HepG2 (cell line): ENCODE results near the gene RAI14. TPM values are rescaled to one million over a fixed set of nuclear protein-coding genes. Genes with fewer than 3 reads are reported as not detected.

ENCODE experiments used
- ATAC-seq: fragments of 200-7000 bp; cut with Tn5 transposase; 3 replicates; pipeline ENCODE4 v1.9.1; 2020; ENCODE audit warnings: mild to moderate bottlenecking, moderate library complexity
- BruUV-seq: library from RNA; stranded (reverse); fragments of 400-500 nt; replicated peaks from 2 replicates; lab custom pipeline; 2021; lab: Mats Ljungman, UMichigan
- CTCF ChIA-PET: fragments of 300-600 bp; formaldehyde crosslinking; extraction: SDS; loops from one replicate; lab custom pipeline; 2021; ENCODE audit warnings: low total read pairs, inconsistent platforms, low intra/inter-chr PET ratio; lab: Yijun Ruan, JAX
- POLR2A ChIA-PET: fragments of 350-600 bp; sonication (Branson Sonifier 250); formaldehyde crosslinking; loops from one replicate; lab custom pipeline; 2020; ENCODE audit warnings: antibody characterized with exemption, inconsistent platforms; lab: Yijun Ruan, JAX
- DNase-seq: peaks from one replicate; pipeline ENCODE4 v3.0.0-alpha.2; 2015; ENCODE audit warnings: low spot score
- FAIRE-seq: peaks from 3 replicates; lab custom pipeline; 2011; peaks lifted over from hg19 to GRCh38; lab: Jason Lieb, UNC
- H2AFZ ChIP-seq: one replicate; pipeline ENCODE4 v1.6.1; 2011; ENCODE audit warnings: low read length, inconsistent platforms
- H3K27ac ChIP-seq: fragments of 300-600 bp; 3 replicates; pipeline ENCODE4 v1.8.0; 2011; ENCODE audit warnings: mixed run types, mild to moderate bottlenecking, mixed read lengths, low read length, inconsistent platforms; ENCODE audit not compliant: insufficient read depth; ENCODE audit errors: extremely low read length
- H3K27me3 ChIP-seq, 2 experiments: fragments of 200-600 bp in 1 of 2; 2 replicates in 1 of 2; 3 replicates in 1 of 2; pipeline versions ENCODE4 v1.6.0 to v1.8.0; 2011; ENCODE audit warnings: low read length in 2 of 2, mild to moderate bottlenecking in 2 of 2, moderate library complexity in 2 of 2, inconsistent platforms in 1 of 2; ENCODE audit not compliant: insufficient read depth in 2 of 2, control insufficient read depth in 1 of 2
- H3K36me3 ChIP-seq, 2 experiments: fragments of 200-600 bp in 1 of 2; replicated peaks in 1 of 2; 2 replicates in 1 of 2; 3 replicates in 1 of 2; pipeline versions ENCODE4 v1.5.1 to v1.8.0; 2011; ENCODE audit warnings: low read length in 2 of 2, inconsistent platforms in 1 of 2; ENCODE audit not compliant: insufficient read depth in 2 of 2, control insufficient read depth in 1 of 2
- H3K4me1 ChIP-seq: 2 replicates; pipeline ENCODE4 v1.5.1; 2012; ENCODE audit warnings: low read length, inconsistent platforms; ENCODE audit not compliant: insufficient read depth
- H3K4me2 ChIP-seq: 2 replicates; pipeline ENCODE4 v1.6.0; 2011; ENCODE audit warnings: low read depth, low read length, inconsistent platforms
- H3K4me3 ChIP-seq, 3 experiments: fragments of 200-600 bp in 1 of 3; sonication (generic), shearing (Covaris generic) in 1 of 3; replicated peaks in 1 of 3; 2 replicates each; pipeline ENCODE4 v1.5.1; 2011 to 2016; ENCODE audit warnings: low read length in 3 of 3, inconsistent platforms in 2 of 3, low read depth in 2 of 3, mild to moderate bottlenecking in 2 of 3, control low read depth in 1 of 3, mixed read lengths in 1 of 3; ENCODE audit not compliant: insufficient read depth in 1 of 3
- H3K79me2 ChIP-seq: one replicate; pipeline ENCODE4 v1.6.1; 2011; ENCODE audit warnings: low read length, inconsistent platforms; ENCODE audit not compliant: insufficient read depth
- H3K9ac ChIP-seq: 2 replicates; pipeline ENCODE4 v1.6.0; 2011; ENCODE audit warnings: mild to moderate bottlenecking, low read depth, low read length, inconsistent platforms; ENCODE audit not compliant: insufficient read depth
- H3K9me3 ChIP-seq: 2 replicates; pipeline ENCODE4 v1.5.1; 2012; ENCODE audit warnings: mild to moderate bottlenecking, low read length
- H4K20me1 ChIP-seq: 2 replicates; pipeline ENCODE4 v1.6.0; 2011; ENCODE audit warnings: inconsistent platforms, mild to moderate bottlenecking, low read length, moderate library complexity; ENCODE audit not compliant: insufficient read depth
- AHR ChIP-seq: IDR thresholded peaks from 2 replicates; pipeline ENCODE4 v1.6.1; 2018; ENCODE audit warnings: missing genetic modification reagents, missing compliant biosample characterization
- CENPX ChIP-seq: sonication (generic); formaldehyde crosslinking; IDR thresholded peaks from 2 replicates; pipeline ENCODE4 v1.9.0; 2021; ENCODE audit warnings: mild to moderate bottlenecking, missing genetic modification reagents, moderate library complexity
- CHD4 ChIP-seq: fragments of 200-600 bp; sonication (generic); IDR thresholded peaks from 2 replicates; pipeline ENCODE4 v1.7.0; 2017; ENCODE audit warnings: mild to moderate bottlenecking, low read length, borderline replicate concordance
- ELF3 ChIP-seq: IDR thresholded peaks from 2 replicates; pipeline ENCODE4 v1.6.1; 2016; ENCODE audit warnings: missing genetic modification reagents, missing compliant biosample characterization
- GPN1 ChIP-seq: sonication (generic); formaldehyde crosslinking; IDR thresholded peaks from 2 replicates; pipeline ENCODE4 v1.5.1; 2020; ENCODE audit warnings: missing genetic modification reagents, borderline replicate concordance
- HDAC1 ChIP-seq: sonication (generic); formaldehyde crosslinking; IDR thresholded peaks from 2 replicates; pipeline ENCODE4 v1.5.1; 2020; ENCODE audit warnings: mild to moderate bottlenecking, missing genetic modification reagents
- NFKBIZ ChIP-seq: IDR thresholded peaks from 2 replicates; pipeline ENCODE4 v1.6.1; 2018; ENCODE audit warnings: missing genetic modification reagents, missing compliant biosample characterization
- PLRG1 ChIP-seq: fragments of 450-650 bp; conservative IDR thresholded peaks from 2 replicates; pipeline ENCODE4 v1.6.1; 2016
- SP5 ChIP-seq: IDR thresholded peaks from 2 replicates; pipeline ENCODE4 v1.6.1; 2016; ENCODE audit warnings: low read depth, borderline replicate concordance
- THAP7 ChIP-seq: sonication (generic); formaldehyde crosslinking; IDR thresholded peaks from 2 replicates; pipeline ENCODE4 v1.8.1; 2023; ENCODE audit warnings: mild to moderate bottlenecking, missing genetic modification reagents
- ZC3H4 ChIP-seq: sonication (generic); formaldehyde crosslinking; IDR thresholded peaks from 2 replicates; pipeline ENCODE4 v1.4.0; 2020; ENCODE audit warnings: missing genetic modification reagents, borderline replicate concordance
- ZFY ChIP-seq: sonication (generic); formaldehyde crosslinking; IDR thresholded peaks from 2 replicates; pipeline ENCODE4 v1.4.0; 2020; ENCODE audit warnings: missing genetic modification reagents
- ZNF44 ChIP-seq: sonication (generic); formaldehyde crosslinking; IDR thresholded peaks from 2 replicates; pipeline ENCODE4 v1.5.1; 2020; ENCODE audit warnings: mild to moderate bottlenecking, missing genetic modification reagents
- ZNF503 ChIP-seq: sonication (generic); formaldehyde crosslinking; IDR thresholded peaks from 2 replicates; pipeline ENCODE4 v1.4.0; 2020; ENCODE audit warnings: missing genetic modification reagents
- ZNF589 ChIP-seq: sonication (generic); formaldehyde crosslinking; conservative IDR thresholded peaks from 2 replicates; pipeline ENCODE4 v1.8.0; 2022; ENCODE audit warnings: mild to moderate bottlenecking, moderate library complexity, missing genetic modification reagents
- ZNF749 ChIP-seq: sonication (generic); formaldehyde crosslinking; IDR thresholded peaks from 2 replicates; pipeline ENCODE4 v1.8.0; 2022; ENCODE audit warnings: mild to moderate bottlenecking, missing genetic modification reagents, moderate library complexity, borderline replicate concordance
- ZSCAN12 ChIP-seq: sonication (generic); formaldehyde crosslinking; IDR thresholded peaks from 2 replicates; pipeline ENCODE4 v1.9.0; 2021; ENCODE audit warnings: mild to moderate bottlenecking, missing genetic modification reagents
- whole genome bisulfite sequencing: methylation state at CpG from one replicate; pipeline ENCODE4 v1.1.6; 2017; ENCODE audit warnings: low lambda C conversion rate; 5-methylcytosine and 5-hydroxymethylcytosine counted together
- in situ Hi-C: cut with HindIII; loops from 2 replicates; pipeline ENCODE4 v1.10.0; 2017; ENCODE audit warnings: low pct_unique_long_range_greater_than_20kb; ENCODE audit not compliant: extremely low pct_ligation_motif_present
- intact Hi-C: fragments of 100-400 bp; cut with micrococcal nuclease; formaldehyde crosslinking; loops from one replicate; pipeline ENCODE4 v1.10.0; 2022; ENCODE audit not compliant: unreplicated experiment
- polyA plus RNA-seq, 8 experiments: library from polyadenylated mRNA; depleted of rRNA in 3 of 8; stranded (reverse) in 7 of 8; unstranded in 1 of 8; fragments of >200 nt; fragmentation: Illumina TruSeq in 4 of 8; extraction: Trizol in 4 of 8; gene quantifications; 2 replicates each; pipeline versions ENCODE4 v1.2.1 to v1.2.3, GENCODE V29; 2011 to 2016; ENCODE audit warnings: low read depth in 4 of 8, missing spikeins in 1 of 8, mixed read lengths in 1 of 8; ENCODE audit not compliant: insufficient read depth in 1 of 8
- total RNA-seq, 5 experiments: library from RNA; depleted of rRNA; stranded (reverse); fragments of >200 nt; fragmentation: Illumina TruSeq; extraction: Trizol; gene quantifications; 2 replicates each; pipeline ENCODE4 v1.2.3, GENCODE V29; 2016; ENCODE audit warnings: low read depth in 1 of 5

The RAI14 gene
- total and polyA plus RNA-seq, 2 of the 13 experiments (the other 11 are each of a cell fraction or from before 2014, with no cell fraction given), result 12.6 to 18.2 TPM

GRCh38 chr5:34690898-34691297 is 34.8 kb downstream of the RAI14 start (continued):
- TF ChIP-seq ZSCAN12 (CRISPR knock-in tag) (no peak), HDAC1 (CRISPR knock-in tag) (no peak), PLRG1 (no peak), ELF3 (CRISPR knock-in tag) (no peak), CENPX (CRISPR knock-in tag) (no peak), NFKBIZ (CRISPR knock-in tag) (no peak), ZNF749 (CRISPR knock-in tag) (no peak), GPN1 (CRISPR knock-in tag) (no peak)

DNA sequence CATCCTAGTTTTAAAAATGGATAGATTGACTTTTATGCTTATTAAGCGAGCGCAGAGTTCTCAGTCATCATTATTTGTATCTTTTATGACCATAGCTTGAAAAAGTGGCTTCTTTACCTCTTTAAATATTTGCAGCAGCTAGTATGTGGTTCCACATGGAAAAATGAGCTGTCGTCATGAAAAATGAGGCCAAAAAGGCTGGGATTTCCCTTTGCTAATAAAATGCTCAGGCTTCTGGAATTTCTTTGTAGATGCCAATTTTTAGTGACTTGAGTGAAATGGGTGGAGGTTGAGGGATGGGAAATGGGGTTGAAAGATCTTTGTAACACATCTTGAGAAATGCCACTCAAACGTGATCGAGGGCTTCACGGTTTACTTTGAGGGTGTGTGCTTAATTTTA is 35.2 kb downstream of the RAI14 start:
- ChIA-PET POLR2A (no interaction called here), CTCF (no interaction called here)
- no TSS peak for BruUV-seq
- DNase-seq (no peak), FAIRE-seq (no peak)
- Histone ChIP-seq H3K4me2 (no peak overlapping the region), H3K4me3 (no peak overlapping the region), H3K9me3 (no peaks in the 10 kb centered on the region), H3K4me1 (peaks cover 24% of the 10 kb centered on the region), H4K20me1 (no peaks in the 10 kb centered on the region), H3K36me3 (peaks cover 0 to 5% of the 10 kb centered on the region in 2 experiments; a peak in 1 of 5 replicates), H3K27me3 (no peaks in the 10 kb centered on the region), H3K27ac (no peak overlapping the region)
- intact Hi-C loops, result loop anchor here (1.0 kb wide), 1 partner anchor 19 kb away; no protein-coding TSS in a partner anchor
- in situ Hi-C loops, result no loop called here
- WGBS, result 95% methylated on average over 6 of the region's 6 CpGs
- TF ChIP-seq ZNF589 (CRISPR knock-in tag) (no peak), CHD4 (no peak), ZC3H4 (CRISPR knock-in tag) (no peak), THAP7 (CRISPR knock-in tag) (no peak), SP5 (no peak), ZNF503 (no peak), AHR (CRISPR knock-in tag) (no peak), ZFY (CRISPR knock-in tag) (no peak), ELF3 (CRISPR knock-in tag) (no peak), ZNF44 (CRISPR knock-in tag) (no peak)
- TF ChIP-seq, all 625 proteins: peak for 0
- ATAC-seq, result no peak
- no peak overlapping the region for H2AFZ ChIP-seq
- peaks cover 2% of the 10 kb centered on the region for H3K79me2 ChIP-seq
- H3K9ac ChIP-seq, result no peak overlapping the region
